MM.1S (cell line): ENCODE measurements around the gene CCDC93.

Experiments used
- CTCF ChIP-seq: fragments of 300-600 bp; sonication (generic); IDR thresholded peaks from 2 replicates; pipeline ENCODE4 v1.5.1; 2016; ENCODE audit warnings: antibody characterized with exemption, low read length, mixed read lengths
- EZH2 ChIP-seq: fragments of 300-600 bp; sonication (generic); optimal IDR thresholded peaks from 2 replicates; pipeline ENCODE3; 2017; ENCODE audit warnings: low read depth, mild to moderate bottlenecking, antibody characterized with exemption, low read length, mixed read lengths
- EZH2phosphoT487 ChIP-seq: fragments of 300-600 bp; sonication (generic); IDR thresholded peaks from 2 replicates; pipeline ENCODE4 v1.6.1; 2018; ENCODE audit warnings: antibody characterized with exemption, low read length

- TF ChIP-seq CTCF (no peak), EZH2 (no peak), EZH2phosphoT487 (no peak)
Observed at GRCh38 chr2:117885308-117885707, 128.6 kb downstream of the CCDC93 start.
